GM18498 (cell line): Measurements from ENCODE around the gene SLC15A5.

Experiments used
- ATAC-seq: cut with Tn5 transposase; IDR thresholded peaks from one replicate; pipeline ENCODE4 v1.9.1; 2021; ENCODE audit warnings: mild to moderate bottlenecking, moderate library complexity; ENCODE audit not compliant: unreplicated experiment

Gene SLC15A5

GRCh38 chr12:16277585-16277984 is at the start of gene SLC15A5:
Gene SLC15A5, minus strand, starts transcription at chr12:16277685. Its CDS starts 0 bp downstream, at chr12:16277685.
- no peak for ATAC-seq

GRCh38 chr12:16325426-16325825 is 47.9 kb upstream of the SLC15A5 start:
- no peak for ATAC-seq

DNA sequence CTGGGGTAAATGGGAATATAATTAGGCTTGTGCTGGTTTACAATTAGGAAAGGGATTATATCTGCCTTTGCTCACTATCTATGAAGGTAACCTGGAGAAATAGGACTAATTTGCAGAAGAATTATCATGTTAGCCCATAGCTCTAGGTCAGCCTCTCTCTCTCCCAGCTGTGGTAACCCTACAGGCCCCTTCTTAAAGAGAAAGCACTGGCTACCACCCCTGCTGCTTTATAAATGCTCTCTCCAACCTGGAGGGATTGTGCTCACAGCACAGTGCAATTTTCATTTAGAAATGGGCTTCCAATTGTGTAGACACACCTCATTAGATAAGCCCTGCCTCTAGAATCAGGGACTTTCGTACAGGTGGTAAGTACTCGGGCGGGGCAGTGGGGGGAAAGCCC is 47.3 kb upstream of the SLC15A5 start:
- no peak for ATAC-seq

- no peak for ATAC-seq
Measured at GRCh38 chr12:16324272-16324671, 46.8 kb upstream of the SLC15A5 start.

- ATAC-seq: no peak
Measured at GRCh38 chr12:16323638-16324037, 46.2 kb upstream of the SLC15A5 start.

- ATAC-seq: no peak
Measured at GRCh38 chr12:16323010-16323409, 45.5 kb upstream of the SLC15A5 start.

- no peak for ATAC-seq
Measured at GRCh38 chr12:16310934-16311333, 33.4 kb upstream of the SLC15A5 start.

GRCh38 chr12:16307856-16308475 is 30.5 kb upstream of the SLC15A5 start:
- ATAC-seq: no peak

DNA sequence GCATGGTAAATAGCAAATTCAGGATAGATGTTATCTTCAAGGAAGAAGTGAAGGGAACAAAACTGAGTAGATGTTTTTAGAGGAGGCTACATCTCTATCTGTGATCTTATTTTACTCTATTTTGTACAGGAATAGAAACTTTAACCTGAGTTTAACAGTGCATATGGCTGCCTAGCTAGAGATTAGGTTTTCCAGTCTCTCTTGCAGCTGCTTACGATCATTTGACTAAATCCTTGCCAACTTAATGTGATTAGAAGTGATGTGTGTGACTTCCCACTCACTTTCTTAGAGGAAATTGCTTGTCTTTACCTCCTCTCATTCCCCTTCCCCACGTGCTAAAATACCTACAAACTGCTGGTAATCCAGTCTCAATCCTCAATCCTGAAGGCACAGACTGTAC is 26.5 kb upstream of the SLC15A5 start:
- ATAC-seq: no peak

GRCh38 chr12:16300736-16301135 is 23.3 kb upstream of the SLC15A5 start:
- ATAC-seq: no peak

GRCh38 chr12:16300122-16300521 is 22.6 kb upstream of the SLC15A5 start:
- ATAC-seq: no peak

GRCh38 chr12:16299403-16299802 is 21.9 kb upstream of the SLC15A5 start:
- ATAC-seq: no peak

DNA sequence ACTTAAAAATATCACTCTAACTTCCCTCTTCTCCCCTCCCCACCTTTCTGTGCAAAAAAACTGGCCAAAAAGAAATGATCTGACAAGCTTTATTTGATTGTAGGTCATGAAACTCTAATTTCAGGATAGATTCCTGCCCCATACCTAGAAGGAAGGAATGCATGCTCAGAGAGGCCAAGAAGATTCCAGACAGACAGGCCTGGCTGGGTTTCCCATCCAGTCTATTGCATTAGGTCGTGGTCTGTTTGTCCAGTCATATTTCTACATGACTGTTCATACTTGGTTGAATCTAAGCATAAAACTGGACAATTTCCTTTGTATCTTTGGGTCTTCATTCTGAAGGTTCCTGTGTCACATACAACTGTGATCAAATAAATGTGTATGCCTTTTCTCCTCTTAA is 20.0 kb upstream of the SLC15A5 start:
- no peak for ATAC-seq

DNA sequence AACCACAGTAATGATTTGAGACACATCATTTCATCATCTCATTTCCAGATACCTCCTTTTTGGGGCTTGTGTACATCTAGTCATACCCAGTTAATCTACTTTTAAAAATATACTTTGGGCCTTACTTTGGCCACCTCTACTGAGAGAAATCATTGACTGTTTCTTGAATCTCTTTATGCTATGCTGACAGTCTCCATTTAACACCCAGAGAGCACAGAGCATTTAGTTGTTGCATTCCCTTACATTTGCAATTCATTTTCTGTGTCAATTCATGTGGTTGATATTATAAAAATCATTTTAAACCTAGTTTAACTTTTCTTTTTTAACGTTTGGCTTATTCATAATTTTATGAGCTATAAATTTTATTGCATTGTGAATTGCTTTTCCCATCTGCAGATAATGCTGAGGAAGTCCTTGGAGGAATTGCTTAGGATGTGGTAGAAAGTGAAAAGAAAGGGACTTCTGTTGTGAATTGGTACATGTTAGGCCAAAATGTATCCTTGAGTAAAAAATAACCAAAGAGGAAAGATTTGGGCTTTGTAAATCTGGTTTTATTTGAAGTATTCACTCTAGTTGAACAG is 17.0 kb upstream of the SLC15A5 start:
- ATAC-seq: no peak

- ATAC-seq: no peak
Measured at GRCh38 chr12:16291032-16291431, 13.5 kb upstream of the SLC15A5 start.

GRCh38 chr12:16285586-16285985 is 8.1 kb upstream of the SLC15A5 start:
- ATAC-seq: no peak

DNA sequence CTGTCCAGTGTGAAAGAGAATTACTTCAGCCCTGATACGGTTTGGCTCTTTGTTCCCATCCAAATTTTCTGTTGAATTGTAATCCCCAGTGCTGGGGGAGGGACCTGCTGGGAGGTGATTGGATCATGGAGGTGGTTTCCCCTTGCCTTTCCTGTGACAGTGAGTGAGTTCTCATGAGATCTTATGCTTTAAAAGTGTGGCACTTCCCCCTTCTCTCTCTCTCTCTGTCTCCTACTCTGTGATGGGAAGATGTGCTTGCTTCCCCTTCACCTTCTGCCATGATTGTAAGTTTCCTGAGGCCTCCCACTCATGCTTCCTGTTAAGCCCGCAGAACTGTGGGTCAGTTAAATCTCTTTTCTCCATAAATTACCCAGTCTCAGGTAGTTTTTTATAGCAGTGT is 5.5 kb upstream of the SLC15A5 start:
- no peak for ATAC-seq

DNA sequence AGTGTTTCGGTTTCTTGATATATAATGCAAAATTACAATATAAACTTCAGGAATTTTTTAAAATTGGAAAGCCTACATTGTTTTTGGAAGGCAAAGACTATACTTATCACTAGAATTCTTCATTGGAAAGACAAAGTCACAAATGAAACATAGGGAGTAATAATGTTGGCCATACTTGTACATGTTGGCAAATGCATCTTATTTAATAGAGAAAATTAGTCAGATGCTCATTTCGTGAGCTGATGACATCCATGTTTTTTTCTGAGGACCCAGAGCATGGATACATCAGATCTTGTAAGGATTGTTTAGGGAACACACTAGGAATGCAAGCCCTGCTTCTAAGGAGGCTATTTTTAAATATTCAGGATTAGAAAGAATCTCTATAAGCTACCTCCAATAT is 4.6 kb upstream of the SLC15A5 start:
- ATAC-seq: no peak

- ATAC-seq: no peak
Measured at GRCh38 chr12:16281157-16281556, 3.7 kb upstream of the SLC15A5 start.

DNA sequence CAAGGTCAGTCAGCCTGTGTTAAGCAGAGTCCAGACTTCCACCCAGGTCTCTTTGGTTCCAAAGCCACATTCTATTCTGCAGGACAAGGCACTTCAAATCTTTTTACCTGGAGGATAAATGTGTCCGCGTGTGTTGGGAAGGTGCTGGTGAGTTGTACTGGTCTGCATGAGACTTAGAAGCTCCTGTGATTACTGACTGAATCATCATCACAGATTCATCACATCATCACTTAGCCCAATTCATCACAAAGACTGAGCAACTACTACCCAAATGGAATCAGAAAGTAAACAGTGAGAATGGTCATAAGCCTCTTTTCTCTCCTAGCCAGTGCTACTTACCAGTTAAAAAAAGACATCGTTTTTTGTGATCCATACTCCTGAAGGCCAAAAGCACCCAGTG is 5.3 kb downstream of the SLC15A5 start:
- no peak for ATAC-seq

DNA sequence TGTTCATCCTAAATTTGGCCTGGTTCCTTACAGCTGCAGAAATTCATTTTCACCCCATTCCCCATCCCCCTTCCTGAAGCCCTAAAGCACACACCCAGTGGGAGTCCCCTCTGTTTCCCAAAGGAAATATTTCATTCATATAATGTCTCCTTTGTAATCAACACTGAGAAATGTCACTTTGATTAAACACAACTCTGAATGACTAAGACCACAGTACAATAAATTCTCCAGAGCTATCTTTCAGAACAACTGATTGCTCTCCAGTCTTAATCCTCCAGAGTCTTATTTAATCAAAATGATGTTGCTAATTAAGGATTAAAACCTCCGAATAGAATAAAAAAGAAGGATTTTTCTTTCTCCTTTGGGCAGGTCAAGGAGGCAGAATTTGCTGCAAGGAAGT is 6.4 kb downstream of the SLC15A5 start:
- ATAC-seq: no peak

DNA sequence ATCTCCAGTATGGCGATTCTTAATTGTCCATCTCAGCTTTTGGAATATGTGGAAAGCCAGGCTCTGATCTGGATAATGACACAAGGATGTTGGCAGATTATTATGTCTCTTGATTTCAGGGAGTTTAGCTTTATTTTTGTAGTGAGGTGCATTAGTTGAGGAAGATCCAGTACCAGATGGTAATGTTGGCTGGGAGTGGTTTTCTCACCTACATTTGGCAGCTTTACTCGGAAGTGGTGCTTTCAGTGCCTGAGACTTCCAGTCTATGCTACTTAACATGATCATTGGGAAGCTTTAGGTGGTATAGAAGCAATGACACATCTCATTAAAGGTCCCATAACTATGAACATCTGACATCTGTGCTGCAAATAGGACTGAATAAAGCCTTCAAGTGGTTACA is 7.5 kb downstream of the SLC15A5 start:
- no peak for ATAC-seq

DNA sequence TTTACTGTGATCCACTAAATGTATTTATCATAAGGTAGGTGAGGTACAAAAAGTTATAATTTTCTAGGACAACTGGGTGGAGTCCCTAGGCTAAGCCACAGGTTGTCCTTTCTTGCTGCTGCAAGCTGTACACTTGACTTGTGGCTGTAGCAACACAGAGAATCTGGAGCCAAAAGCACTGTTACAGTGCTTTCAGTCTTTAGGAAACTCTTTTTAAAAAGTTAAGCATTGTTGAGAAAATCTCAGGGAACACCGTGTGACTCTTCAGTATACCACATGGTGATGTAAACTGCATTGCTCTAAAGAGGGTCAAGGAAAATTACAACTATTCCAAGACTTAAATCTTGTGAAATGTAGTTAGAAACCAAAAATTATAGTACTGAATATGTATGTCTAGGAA is 11.4 kb downstream of the SLC15A5 start:
- no peak for ATAC-seq
